ENCODE results near the gene TMEM187.

The TMEM187 gene

GRCh38 chrX:153944140-153944799 is 28.3 kb upstream of the TMEM187 start, which contains the start of gene RENBP:
Gene RENBP, minus strand, starts transcription at chrX:153944643. Its CDS starts 33 bp downstream, at chrX:153944610.
- CTCF ChIA-PET = interaction anchor here (1.2 to 18.9 kb wide), 3 partner anchors 9 to 22 kb away, joined by 4 to 482 read pairs (median 4); partner anchors contain the start of genes ARHGAP4 and NAA10
- 36% methylated on average over 13 of the region's 31 CpGs for WGBS (ENCODE audit: insufficient coverage)
- Histone ChIP-seq H3K9me3 (ENCODE audit: control extremely low read depth in 1 of 5, control insufficient read depth in 4 of 5, insufficient read depth in 2 of 5, low read depth in 1 of 5, low read length in 4 of 5) (no peaks in the 10 kb centered on the region), H3K4me1 (ENCODE audit: control extremely low read depth in 1 of 4, control insufficient read depth in 4 of 4, insufficient read depth in 4 of 4, low read length in 3 of 4) (peaks cover 0 to 70% (median 62%) of the 10 kb centered on the region in 4 experiments), H3K27me3 (replicated peaks in 2 of 5; ENCODE audit: control insufficient read depth in 4 of 5, insufficient read depth in 5 of 5, low read length in 4 of 5) (peaks cover 0 to 22% (median 0%) of the 10 kb centered on the region in 5 experiments), H3K27ac (ENCODE audit: insufficient read depth in 1 of 2, low read depth in 1 of 2, low read length in 2 of 2, poor library complexity in 1 of 2, severe bottlenecking in 2 of 2) (peak within 1 kb of the TSS in 1 of 2 experiments; percentile 49), H3K4me3 (ENCODE audit: control insufficient read depth in 1 of 7, extremely low read depth in 1 of 7, insufficient read depth in 4 of 7, low read depth in 2 of 7, low read length in 6 of 7) (peak within 1 kb of the TSS in 6 of 7 experiments; percentile 1 to 75 (median 54)), H3K36me3 (ENCODE audit: control insufficient read depth in 4 of 4, insufficient read depth in 4 of 4, low read length in 3 of 4) (peaks cover 0 to 14% (median 4%) of the 10 kb centered on the region in 4 experiments)
- peak in 2 of 3 donors; percentile 48 to 50 for DNase-seq
- POLR2A ChIA-PET = interaction anchor here (1.2 kb wide), 1 partner anchor 21 kb away, joined by 4 read pairs; no protein-coding TSS in a partner anchor

GRCh38 chrX:153944800-153945150 is 27.8 kb upstream of the TMEM187 start:
- ChIA-PET CTCF (interaction anchor here (1.2 to 18.9 kb wide), 3 partner anchors 9 to 22 kb away, joined by 4 to 482 read pairs (median 4); partner anchors contain the start of genes ARHGAP4 and NAA10), POLR2A (interaction anchor here (1.2 kb wide), 1 partner anchor 21 kb away, joined by 4 read pairs; no protein-coding TSS in a partner anchor)
- Histone ChIP-seq H3K4me3 (ENCODE audit: control insufficient read depth in 1 of 7, extremely low read depth in 1 of 7, insufficient read depth in 4 of 7, low read depth in 2 of 7, low read length in 6 of 7) (peak overlapping the region in 5 of 7 experiments; percentile 29 to 75 (median 61)), H3K4me1 (ENCODE audit: control extremely low read depth in 1 of 4, control insufficient read depth in 4 of 4, insufficient read depth in 4 of 4, low read length in 3 of 4) (peaks cover 0 to 70% (median 65%) of the 10 kb centered on the region in 4 experiments), H3K36me3 (ENCODE audit: control insufficient read depth in 4 of 4, insufficient read depth in 4 of 4, low read length in 3 of 4) (peaks cover 0 to 19% (median 6%) of the 10 kb centered on the region in 4 experiments), H3K9me3 (ENCODE audit: control extremely low read depth in 1 of 5, control insufficient read depth in 4 of 5, insufficient read depth in 2 of 5, low read depth in 1 of 5, low read length in 4 of 5) (no peaks in the 10 kb centered on the region), H3K27me3 (replicated peaks in 2 of 5; ENCODE audit: control insufficient read depth in 4 of 5, insufficient read depth in 5 of 5, low read length in 4 of 5) (peaks cover 0 to 17% (median 0%) of the 10 kb centered on the region in 5 experiments), H3K27ac (ENCODE audit: insufficient read depth in 1 of 2, low read depth in 1 of 2, low read length in 2 of 2, poor library complexity in 1 of 2, severe bottlenecking in 2 of 2) (peak overlapping the region in 1 of 2 experiments; percentile 49)
- WGBS (ENCODE audit: insufficient coverage) = 34% methylated on average over 5 of the region's 6 CpGs
- no peak for DNase-seq

GRCh38 chrX:153945956-153946943 is 26.3 kb upstream of the TMEM187 start:
- Histone ChIP-seq H3K36me3 (ENCODE audit: control insufficient read depth in 4 of 4, insufficient read depth in 4 of 4, low read length in 3 of 4) (peaks cover 0 to 34% (median 15%) of the 10 kb centered on the region in 4 experiments), H3K4me3 (ENCODE audit: control insufficient read depth in 1 of 7, extremely low read depth in 1 of 7, insufficient read depth in 4 of 7, low read depth in 2 of 7, low read length in 6 of 7) (no peak overlapping the region), H3K27me3 (replicated peaks in 2 of 5; ENCODE audit: control insufficient read depth in 4 of 5, insufficient read depth in 5 of 5, low read length in 4 of 5) (peaks cover 0 to 12% (median 0%) of the 10 kb centered on the region in 5 experiments), H3K4me1 (ENCODE audit: control extremely low read depth in 1 of 4, control insufficient read depth in 4 of 4, insufficient read depth in 4 of 4, low read length in 3 of 4) (peaks cover 0 to 68% (median 65%) of the 10 kb centered on the region in 4 experiments), H3K9me3 (ENCODE audit: control extremely low read depth in 1 of 5, control insufficient read depth in 4 of 5, insufficient read depth in 2 of 5, low read depth in 1 of 5, low read length in 4 of 5) (no peaks in the 10 kb centered on the region), H3K27ac (ENCODE audit: insufficient read depth in 1 of 2, low read depth in 1 of 2, low read length in 2 of 2, poor library complexity in 1 of 2, severe bottlenecking in 2 of 2) (no peak overlapping the region)
- peak in 2 of 3 donors; percentile 43 to 63 for DNase-seq
- POLR2A ChIA-PET = interaction anchor here (0.6 to 2.1 kb wide), 4 partner anchors 11 to 152 kb away, joined by 3 to 7 read pairs (median 4); partner anchors contain the start of genes NAA10 and SSR4
- CTCF ChIA-PET = interaction anchor here (0.8 to 18.9 kb wide), 11 partner anchors 8 to 181 kb away, joined by 3 to 482 read pairs (median 4); partner anchors contain the start of genes ARHGAP4 and NAA10
- WGBS (ENCODE audit: insufficient coverage) = 94% methylated on average over 17 of the region's 24 CpGs

- H3K4me1 ChIP-seq (ENCODE audit: control extremely low read depth in 1 of 4, control insufficient read depth in 4 of 4, insufficient read depth in 4 of 4, low read length in 3 of 4) = peaks cover 0 to 61% (median 59%) of the 10 kb centered on the region in 4 experiments
- peak; percentile 78 to 92 (median 87) for DNase-seq
- no peak overlapping the region for H3K27ac ChIP-seq (ENCODE audit: insufficient read depth in 1 of 2, low read depth in 1 of 2, low read length in 2 of 2, poor library complexity in 1 of 2, severe bottlenecking in 2 of 2)
- H3K4me3 ChIP-seq (ENCODE audit: control insufficient read depth in 1 of 7, extremely low read depth in 1 of 7, insufficient read depth in 4 of 7, low read depth in 2 of 7, low read length in 6 of 7) = no peak overlapping the region
- 36% methylated on average over 15 of the region's 19 CpGs for WGBS (ENCODE audit: insufficient coverage)
- CTCF ChIA-PET = interaction anchor here (0.8 to 18.9 kb wide), 12 partner anchors 7 to 182 kb away, joined by 3 to 482 read pairs (median 4); partner anchors contain the start of genes ARHGAP4 and NAA10
- POLR2A ChIA-PET = interaction anchor here (0.9 to 2.1 kb wide), 4 partner anchors 12 to 22 kb away, joined by 3 to 20 read pairs (median 6); partner anchors contain the start of genes ARHGAP4 and NAA10
- peaks cover 0 to 14% (median 0%) of the 10 kb centered on the region in 5 experiments for H3K27me3 ChIP-seq (replicated peaks in 2 of 5; ENCODE audit: control insufficient read depth in 4 of 5, insufficient read depth in 5 of 5, low read length in 4 of 5)
- H3K36me3 ChIP-seq (ENCODE audit: control insufficient read depth in 4 of 4, insufficient read depth in 4 of 4, low read length in 3 of 4) = peaks cover 0 to 44% (median 19%) of the 10 kb centered on the region in 4 experiments
- no peaks in the 10 kb centered on the region for H3K9me3 ChIP-seq (ENCODE audit: control extremely low read depth in 1 of 5, control insufficient read depth in 4 of 5, insufficient read depth in 2 of 5, low read depth in 1 of 5, low read length in 4 of 5)
Measured at GRCh38 chrX:153947009-153947769, 25.4 kb upstream of the TMEM187 start.

- H3K36me3 ChIP-seq (ENCODE audit: control insufficient read depth in 4 of 4, insufficient read depth in 4 of 4, low read length in 3 of 4) = peaks cover 0 to 52% (median 24%) of the 10 kb centered on the region in 4 experiments
- ChIA-PET POLR2A (interaction anchor here (1.8 to 2.1 kb wide), 2 partner anchors 19 to 23 kb away, joined by 7 to 20 read pairs; partner anchors contain the start of gene ARHGAP4), CTCF (interaction anchor here (0.8 to 18.9 kb wide), 9 partner anchors 8 to 188 kb away, joined by 3 to 482 read pairs (median 5); partner anchors contain the start of genes ARHGAP4, NAA10 and PLXNB3)
- peaks cover 0 to 19% (median 0%) of the 10 kb centered on the region in 5 experiments for H3K27me3 ChIP-seq (replicated peaks in 2 of 5; ENCODE audit: control insufficient read depth in 4 of 5, insufficient read depth in 5 of 5, low read length in 4 of 5)
- peaks cover 0 to 59% (median 55%) of the 10 kb centered on the region in 4 experiments for H3K4me1 ChIP-seq (ENCODE audit: control extremely low read depth in 1 of 4, control insufficient read depth in 4 of 4, insufficient read depth in 4 of 4, low read length in 3 of 4)
- no peak for DNase-seq
- no peak overlapping the region for H3K27ac ChIP-seq (ENCODE audit: insufficient read depth in 1 of 2, low read depth in 1 of 2, low read length in 2 of 2, poor library complexity in 1 of 2, severe bottlenecking in 2 of 2)
- 89% methylated on average over 7 of the region's 10 CpGs for WGBS (ENCODE audit: insufficient coverage)
- no peaks in the 10 kb centered on the region for H3K9me3 ChIP-seq (ENCODE audit: control extremely low read depth in 1 of 5, control insufficient read depth in 4 of 5, insufficient read depth in 2 of 5, low read depth in 1 of 5, low read length in 4 of 5)
- no peak overlapping the region for H3K4me3 ChIP-seq (ENCODE audit: control insufficient read depth in 1 of 7, extremely low read depth in 1 of 7, insufficient read depth in 4 of 7, low read depth in 2 of 7, low read length in 6 of 7)
Measured at GRCh38 chrX:153948002-153948466, 24.5 kb upstream of the TMEM187 start.

Measured in common myeloid progenitor, CD34-positive (primary cell).